ENCODE data around the gene SUN5. TPM values are rescaled to one million over a fixed set of nuclear protein-coding genes. Genes with fewer than 3 reads are reported as not detected.

The SUN5 gene
- total and polyA plus RNA-seq, 2 donors (not counting 3 experiments of a cell fraction or from before 2014, with no cell fraction given): not detected

GRCh38 chr20:32960222-32960518 is 44.1 kb downstream of the SUN5 start:
- ChIA-PET POLR2A (no interaction called here), CTCF (interaction anchor here (1.2 to 1.3 kb wide), 2 partner anchors 14 to 16 kb away, joined by 3 to 5 read pairs; no protein-coding TSS in a partner anchor)
- no peak overlapping the region for H3K27ac ChIP-seq (ENCODE audit: insufficient read depth, low read depth, low read length)
- peaks cover 1 to 5% of the 10 kb centered on the region in 2 experiments for H3K27me3 ChIP-seq (ENCODE audit: control insufficient read depth in 2 of 2, insufficient read depth in 2 of 2, low read length in 2 of 2)
- no peak overlapping the region for H2AFZ ChIP-seq (ENCODE audit: low read depth, low read length)
- no peaks in the 10 kb centered on the region for H3K36me3 ChIP-seq (ENCODE audit: control insufficient read depth in 2 of 2, extremely low read depth in 1 of 2, insufficient read depth in 2 of 2, low read length in 2 of 2)
- no peaks in the 10 kb centered on the region for H3K9me3 ChIP-seq (replicated peaks; ENCODE audit: control insufficient read depth, insufficient read depth, low read length)
- no peak overlapping the region for H3K4me2 ChIP-seq (ENCODE audit: insufficient read depth, low read length)
- dilution Hi-C loops (cut with MboI; ENCODE audit: extremely low pct_ligation_motif_present, low sequenced_read_pairs): no loop called here
- no peak overlapping the region for H3K9ac ChIP-seq (replicated peaks; ENCODE audit: extremely low read depth, insufficient read depth, low read length)
- H3K4me1 ChIP-seq (ENCODE audit: control insufficient read depth, extremely low read depth, insufficient read depth, low read length): no peaks in the 10 kb centered on the region
- FAIRE-seq: no peak
- H3K4me3 ChIP-seq (replicated peaks in 1 of 3; ENCODE audit: insufficient read depth in 1 of 3, low read depth in 1 of 3, low read length in 3 of 3): no peak overlapping the region
- TF ChIP-seq CTCF (IDR thresholded peaks at IDR 0.05; ENCODE audit: extremely low read depth in 1 of 2, insufficient read depth in 1 of 2, low read depth in 1 of 2, low read length in 2 of 2) (no peak), FOS (IDR thresholded peaks at IDR 0.05; ENCODE audit: borderline replicate concordance, insufficient read depth, low read length) (no peak), JUN (IDR thresholded peaks at IDR 0.05; ENCODE audit: borderline replicate concordance, insufficient read depth, insufficient read length, low read depth) (no peak), POLR2AphosphoS5 (IDR thresholded peaks at IDR 0.05; ENCODE audit: insufficient read depth, low read depth, low read length) (no peak), POLR2A (IDR thresholded peaks at IDR 0.05; ENCODE audit: low read depth, low read length) (no peak), GATA2 (IDR thresholded peaks at IDR 0.05; ENCODE audit: insufficient read depth, insufficient read length, low read depth, low read length) (no peak), MYC (IDR thresholded peaks at IDR 0.05; ENCODE audit: low read depth, low read length) (no peak), EZH2 (IDR thresholded peaks at IDR 0.05; ENCODE audit: borderline replicate concordance, low read depth, low read length, severe bottlenecking) (no peak)
- TF ChIP-seq, protein P1, sequence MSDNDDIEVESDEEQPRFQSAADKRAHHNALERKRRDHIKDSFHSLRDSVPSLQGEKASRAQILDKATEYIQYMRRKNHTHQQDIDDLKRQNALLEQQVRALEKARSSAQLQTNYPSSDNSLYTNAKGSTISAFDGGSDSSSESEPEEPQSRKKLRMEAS (IDR thresholded peaks at IDR 0.05; ENCODE audit: insufficient read depth, insufficient read length): no peak
- no peaks in the 10 kb centered on the region for H3K79me2 ChIP-seq (ENCODE audit: control insufficient read depth, insufficient read depth, low read length)
- no peak for DNase-seq (ENCODE audit: low read depth, low spot score)
- no peaks in the 10 kb centered on the region for H3K9me1 ChIP-seq (replicated peaks; ENCODE audit: control insufficient read depth, extremely low read depth, insufficient read depth, low read length)
- no peaks in the 10 kb centered on the region for H4K20me1 ChIP-seq (replicated peaks; ENCODE audit: control insufficient read depth, extremely low read depth, insufficient read depth, low read length)
- intact Hi-C loops (cut with micrococcal nuclease): no loop called here
- BruUV-seq (replicated peaks): no TSS peak
